Inferior parietal cortex (tissue), 1 donor: Measurements from ENCODE around the gene CREB5.
A peak's percentile ranks its signal among the peaks of the same experiment; 100 is the strongest.

ENCODE experiments used
- DNase-seq: peaks from one replicate; pipeline ENCODE4 v3.0.0-alpha.2; 2016; ENCODE audit errors: extremely low spot score

Gene CREB5

DNA sequence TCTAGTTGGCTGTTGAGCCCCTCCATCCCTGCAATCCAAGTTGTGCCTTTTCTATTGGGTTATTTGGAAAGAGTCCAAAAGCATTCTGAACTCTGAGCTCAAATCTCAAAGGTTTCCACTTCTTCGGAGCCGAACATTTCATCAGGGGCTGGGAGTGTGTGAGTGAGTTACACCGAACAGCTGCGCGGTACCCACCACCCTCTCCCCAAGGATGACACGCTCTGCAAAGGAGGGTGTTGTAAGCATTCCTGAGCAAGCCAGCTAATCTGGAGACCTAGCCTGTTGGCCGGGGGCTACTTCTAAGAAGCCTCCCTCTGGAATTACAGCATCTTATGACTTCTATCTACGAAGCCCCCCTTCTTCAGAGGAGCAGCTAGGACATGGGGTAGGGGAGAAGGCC lies 270.5 kb downstream of the CREB5 start:
- no peak for DNase-seq

DNA sequence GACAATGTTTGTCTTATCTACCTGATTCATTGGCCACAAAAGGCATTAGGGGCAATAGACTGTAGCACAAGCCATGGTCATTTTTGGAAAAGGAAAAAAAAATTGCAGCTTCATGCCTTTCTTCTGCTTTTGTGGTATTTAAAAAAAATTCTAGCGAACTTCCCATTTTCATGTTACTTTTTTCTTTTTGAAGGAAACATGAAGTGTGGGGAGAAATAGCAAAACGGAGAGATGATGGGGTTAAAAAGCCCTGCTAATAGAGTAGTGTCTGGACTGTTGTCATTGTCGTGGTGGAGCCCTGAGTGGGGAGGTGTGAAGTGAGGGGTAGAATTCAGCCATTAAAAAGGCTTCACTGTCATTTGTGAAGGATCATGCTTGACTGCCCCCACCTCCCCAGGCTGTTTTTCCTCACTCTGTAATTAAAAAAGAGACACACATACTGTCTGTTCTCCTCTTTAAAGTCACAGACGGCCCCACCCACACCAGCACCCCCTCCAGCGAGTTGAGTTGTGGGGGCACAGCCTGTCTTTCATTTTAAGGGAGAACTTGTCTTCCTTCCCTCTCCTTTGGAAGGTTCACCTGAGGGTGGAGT lies 272.4 kb downstream of the CREB5 start:
- DNase-seq: no peak

- peak; percentile 56 for DNase-seq
These were observed 272.9 kb downstream of the CREB5 start for GRCh38 chr7:28685242-28685643.

- DNase-seq: peak; percentile 99
These were observed 273.5 kb downstream of the CREB5 start for GRCh38 chr7:28685644-28686417.

GRCh38 chr7:28686418-28686800 lies 274.1 kb downstream of the CREB5 start:
- peak; percentile 70 for DNase-seq

DNA sequence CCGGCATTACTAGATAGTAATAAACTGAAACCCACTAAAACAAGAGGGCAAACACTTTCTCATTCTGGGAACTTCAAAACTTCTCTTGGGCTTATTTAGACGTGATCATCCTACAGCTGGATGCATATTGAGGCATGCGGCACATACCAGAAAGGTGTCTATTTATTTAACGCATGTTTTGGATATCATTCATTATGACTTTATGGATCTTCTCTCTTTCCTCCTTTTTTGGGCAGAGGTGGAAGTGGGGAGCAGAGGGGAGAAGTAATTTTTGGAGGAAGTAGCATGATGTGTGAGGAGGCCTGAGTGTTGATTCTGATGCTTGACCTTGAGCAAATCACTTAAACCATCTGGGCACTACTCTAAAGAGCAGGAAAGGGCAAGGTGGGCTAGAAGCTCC lies 275.2 kb downstream of the CREB5 start:
- DNase-seq: peak; percentile 25

GRCh38 chr7:28688174-28688573 lies 275.9 kb downstream of the CREB5 start:
- DNase-seq: no peak

- DNase-seq: no peak
These were observed 276.3 kb downstream of the CREB5 start for GRCh38 chr7:28688651-28689050.

GRCh38 chr7:28695300-28696295 lies 283.3 kb downstream of the CREB5 start:
- no peak for DNase-seq

DNA sequence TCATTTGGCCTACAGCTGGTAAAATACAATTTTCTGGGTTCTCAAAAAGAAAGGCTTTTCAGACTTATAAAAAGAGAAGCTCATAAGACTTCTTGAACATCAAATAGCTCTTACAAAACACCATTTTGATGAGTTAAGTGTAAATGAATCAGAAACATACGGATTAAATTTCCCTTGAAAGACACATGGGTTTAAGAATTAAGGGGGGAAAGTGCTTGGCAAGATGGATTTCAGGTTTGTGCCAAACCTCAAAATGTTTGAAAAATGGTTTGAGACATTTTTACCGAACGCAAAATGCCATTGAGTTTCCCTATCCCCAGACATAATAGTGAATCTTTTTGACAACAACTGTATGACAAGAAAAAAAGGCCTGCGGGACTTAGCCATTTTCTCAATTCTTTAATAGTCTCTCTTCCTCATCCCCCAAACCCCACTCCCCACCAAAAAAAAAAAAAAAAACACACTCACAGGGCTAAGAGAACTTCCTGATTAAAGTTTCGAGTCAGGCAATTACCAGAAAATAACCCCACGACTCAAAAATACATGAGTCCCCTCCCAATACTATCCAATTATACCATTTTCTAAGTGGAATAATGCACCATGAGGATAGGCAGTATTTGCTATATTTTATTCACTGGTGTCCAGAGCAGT lies 285.7 kb downstream of the CREB5 start:
- no peak for DNase-seq

DNA sequence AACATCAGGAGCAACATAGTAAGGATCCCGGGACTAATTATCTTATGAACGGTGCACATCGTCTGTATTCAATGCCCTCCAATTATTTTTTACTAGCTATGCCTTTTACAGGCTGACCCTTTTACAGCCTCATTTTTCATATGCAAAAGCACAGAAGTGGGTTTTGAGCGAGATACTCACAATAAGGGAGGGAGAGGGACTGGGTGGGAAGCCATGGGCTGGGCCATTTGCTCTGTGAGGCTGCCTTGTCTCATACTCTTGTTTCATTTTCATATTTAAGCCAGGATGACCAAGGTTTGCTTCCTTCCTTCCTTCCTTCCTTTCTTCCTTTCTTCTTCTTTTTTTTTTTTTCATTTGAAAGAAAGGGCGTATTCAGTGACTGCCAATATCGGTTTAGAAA lies 286.5 kb downstream of the CREB5 start:
- DNase-seq: no peak

DNA sequence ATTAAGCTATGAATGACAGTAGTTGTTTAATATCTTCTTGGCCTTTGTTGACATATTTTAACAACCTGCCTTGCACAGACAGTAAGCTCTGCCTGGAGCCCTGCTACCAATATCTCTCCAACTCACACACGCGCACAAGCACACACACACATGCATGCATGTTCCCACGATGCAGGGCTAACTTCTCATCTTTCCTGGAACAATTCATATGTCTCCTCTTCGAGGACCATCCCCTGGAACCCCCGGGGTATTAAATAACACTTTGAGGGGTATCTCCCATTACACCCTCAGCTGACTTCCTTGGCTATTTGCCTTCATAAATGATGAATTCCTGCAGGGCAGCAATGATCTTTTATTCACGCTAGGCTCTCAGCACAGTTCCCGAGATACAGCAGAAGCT lies 287.8 kb downstream of the CREB5 start:
- DNase-seq: no peak

DNA sequence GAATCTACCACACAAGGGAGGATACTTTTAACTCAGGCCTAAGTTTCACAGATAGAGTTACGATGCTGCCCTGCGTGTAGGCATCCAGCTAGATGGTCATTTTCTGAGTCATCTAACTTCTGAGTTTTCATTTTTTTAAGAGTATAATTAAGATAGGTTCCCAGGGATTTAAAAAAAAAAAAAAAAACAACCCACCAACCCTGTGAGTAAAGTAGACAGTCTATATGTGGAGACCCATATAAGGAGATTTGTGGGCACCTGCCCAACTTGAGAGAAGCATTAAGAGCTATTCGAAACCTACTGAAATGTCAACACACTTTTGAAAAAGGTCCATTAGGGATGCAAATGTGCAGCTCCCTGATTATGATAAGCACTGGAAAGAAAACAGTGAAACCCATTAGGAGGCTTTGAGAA lies 288.5 kb downstream of the CREB5 start:
- DNase-seq: no peak

GRCh38 chr7:28701731-28702130 lies 289.4 kb downstream of the CREB5 start:
- no peak for DNase-seq

DNA sequence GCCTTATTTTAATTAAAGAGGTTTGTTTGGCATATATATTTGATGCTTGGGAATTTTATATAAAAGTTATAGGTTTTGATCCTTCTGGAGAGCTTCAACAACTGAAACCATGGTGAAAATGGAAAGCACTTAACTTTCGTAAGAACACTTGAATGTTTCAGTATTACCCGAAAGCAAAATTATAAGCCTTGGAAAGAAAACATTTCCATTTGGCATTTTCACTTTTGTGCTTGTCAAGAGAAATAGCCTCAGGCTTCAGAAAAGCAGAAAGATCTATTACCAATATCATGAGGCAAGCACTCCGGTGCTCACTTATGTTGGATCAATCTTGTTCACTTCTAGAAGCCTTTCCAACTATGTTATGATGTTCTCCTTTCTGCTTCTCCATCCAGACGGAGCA lies 289.9 kb downstream of the CREB5 start:
- DNase-seq: no peak

DNA sequence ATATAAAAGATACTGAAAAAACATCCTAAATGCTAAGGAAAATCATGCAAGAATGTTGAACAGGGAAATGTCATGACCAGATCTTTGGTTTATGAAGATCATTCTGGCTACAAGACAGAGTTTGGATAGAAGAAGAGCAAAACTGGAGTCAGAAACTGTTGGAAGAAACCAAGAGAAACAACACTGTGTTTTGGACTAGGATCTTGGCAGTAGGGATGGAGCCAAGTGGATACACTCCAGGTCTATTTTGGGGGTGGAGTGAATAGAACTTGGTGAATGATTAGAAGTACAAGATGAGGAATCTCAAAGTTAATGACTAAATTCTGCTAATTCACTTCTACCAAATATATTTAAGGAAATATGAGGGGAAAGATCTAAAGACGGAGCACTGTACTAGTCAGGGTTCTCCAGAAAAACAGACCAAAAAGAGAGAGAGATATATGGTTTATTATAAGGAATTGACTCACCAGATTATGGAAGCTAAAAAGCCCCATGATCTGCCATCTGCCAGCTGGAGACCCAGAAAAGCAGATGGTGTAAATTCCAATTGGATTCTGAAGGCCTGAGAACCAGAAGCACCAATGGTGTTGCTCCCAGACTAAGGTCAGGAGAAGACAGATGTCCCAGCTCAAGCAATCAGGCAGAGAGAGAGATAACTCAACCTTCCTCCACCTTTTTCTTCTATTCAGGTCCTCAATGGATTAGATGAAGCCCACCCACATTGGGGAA lies 290.9 kb downstream of the CREB5 start:
- DNase-seq: no peak

DNA sequence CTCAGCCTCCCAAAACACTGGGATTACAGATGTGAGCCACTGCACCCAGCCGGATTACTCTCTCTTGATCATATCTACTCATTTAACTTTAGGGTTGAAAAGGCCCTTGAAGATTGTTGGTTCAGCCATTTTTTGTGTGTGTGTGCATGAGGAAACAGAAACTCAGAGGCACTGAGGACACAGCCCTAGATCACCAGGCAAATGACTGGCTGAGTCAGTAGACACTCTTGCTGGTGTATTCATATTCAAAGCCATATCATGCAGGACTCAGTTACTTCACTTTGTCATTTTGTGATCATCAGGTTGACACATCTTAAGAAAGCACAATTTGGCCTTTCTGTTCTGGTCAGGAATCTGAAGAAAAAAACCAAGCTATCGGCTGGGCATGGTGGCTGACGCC lies 292.4 kb downstream of the CREB5 start:
- no peak for DNase-seq

DNA sequence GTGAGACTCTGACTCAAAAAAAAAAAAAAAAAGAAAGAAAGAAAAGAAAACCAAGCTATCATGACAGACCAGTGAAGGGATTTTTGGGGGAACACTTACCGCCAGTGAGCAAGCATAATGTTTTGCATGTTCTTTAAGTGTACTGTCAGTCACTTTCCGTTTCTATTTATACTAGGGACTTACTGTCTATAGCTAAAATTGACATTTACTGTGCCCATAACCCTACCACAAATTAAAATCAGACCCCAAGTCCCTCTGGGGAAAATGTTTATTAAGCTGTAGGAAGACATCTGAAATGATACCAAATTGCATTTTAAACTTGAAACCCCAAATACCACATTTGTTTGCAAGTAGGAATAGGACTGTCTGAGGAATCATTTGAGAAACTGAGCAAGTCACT lies 293.0 kb downstream of the CREB5 start:
- no peak for DNase-seq

DNA sequence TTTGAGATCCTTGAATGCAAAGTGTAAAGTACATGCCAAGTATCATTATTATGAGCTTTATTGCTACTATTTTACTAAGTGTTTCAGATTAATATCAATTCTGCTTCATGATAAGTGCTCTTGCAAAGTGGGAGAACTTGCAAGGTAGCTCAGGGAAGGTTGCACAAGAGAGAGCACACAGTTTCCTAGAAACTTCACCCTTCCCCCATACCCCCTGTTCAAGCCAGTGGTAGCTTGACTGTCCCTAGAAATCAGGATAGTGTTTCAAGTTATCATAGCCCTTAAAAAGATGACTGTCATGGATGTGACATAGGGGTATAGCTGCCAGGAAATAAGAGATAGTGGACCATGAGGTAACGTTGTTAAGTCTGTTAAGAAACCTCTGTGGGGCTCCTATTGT lies 294.3 kb downstream of the CREB5 start:
- DNase-seq: no peak

DNA sequence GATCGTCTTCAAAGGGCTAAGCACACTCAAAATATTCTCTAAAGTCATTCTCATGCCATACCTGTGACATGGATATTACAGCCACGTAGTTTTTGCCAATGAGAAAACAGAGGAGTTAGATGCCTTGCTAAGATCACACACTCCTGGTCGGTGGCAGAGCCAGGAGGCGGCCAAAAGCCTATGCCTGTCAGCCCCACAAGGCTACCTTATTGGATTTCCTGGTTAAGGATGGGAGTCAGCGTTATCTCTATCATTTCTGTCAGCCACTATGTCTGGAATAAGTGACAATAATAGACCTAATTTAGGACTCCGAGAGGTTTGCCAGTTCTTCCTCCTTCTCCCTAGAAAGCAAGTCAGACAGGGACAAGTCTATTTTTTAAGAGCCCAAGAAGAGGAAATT lies 295.0 kb downstream of the CREB5 start:
- no peak for DNase-seq
